SU-DHL-6 (cell line): ENCODE measurements around the gene PIGR.

Experiments
- CTCF ChIP-seq: fragments of 200-600 bp; sonication (generic); IDR thresholded peaks from one replicate; pipeline ENCODE4 v1.5.1; 2017; ENCODE audit warnings: antibody characterized with exemption, mild to moderate bottlenecking, low read length, moderate library complexity; ENCODE audit not compliant: insufficient read depth, poor library complexity, severe bottlenecking
- EZH2phosphoT487 ChIP-seq: fragments of 200-600 bp; sonication (generic), shearing (Covaris generic); conservative IDR thresholded peaks from 2 replicates; pipeline ENCODE4 v1.6.1; 2018; ENCODE audit warnings: mild to moderate bottlenecking, antibody characterized with exemption, low read length, moderate library complexity, mixed read lengths

GRCh38 chr1:206902702-206903101, 43.6 kb downstream of the PIGR start:
- TF ChIP-seq CTCF = no peak
- no peak for TF ChIP-seq EZH2phosphoT487
